Astrocyte (in vitro differentiated cells and primary cell): ENCODE data around the gene INTS2. TPM values are rescaled to one million over a fixed set of nuclear protein-coding genes. Genes with fewer than 3 reads are reported as not detected.

Experiments used
- DNase-seq: peaks from one replicate; pipeline ENCODE4 v3.0.0-alpha.2; 2010; ENCODE audit warnings: low read depth
- FAIRE-seq: peaks from 2 replicates; lab custom pipeline; 2011; peaks lifted over from hg19 to GRCh38; lab: Jason Lieb, UNC
- H2AFZ ChIP-seq: 2 replicates; pipeline ENCODE4 v1.6.0; 2012; ENCODE audit warnings: low read depth, low read length, inconsistent platforms
- H3K27ac ChIP-seq: 2 replicates; pipeline ENCODE4 v1.5.1; 2011; ENCODE audit warnings: low read depth, low read length, inconsistent platforms
- H3K27me3 ChIP-seq: 2 replicates; pipeline ENCODE4 v1.6.0; 2011; ENCODE audit warnings: low read length, inconsistent platforms; ENCODE audit not compliant: insufficient read depth
- H3K36me3 ChIP-seq: 2 replicates; pipeline ENCODE4 v1.5.1; 2011; ENCODE audit warnings: low read length, inconsistent platforms; ENCODE audit not compliant: insufficient read depth
- H3K4me1 ChIP-seq: 2 replicates; pipeline ENCODE4 v1.5.1; 2011; ENCODE audit warnings: low read length, inconsistent platforms; ENCODE audit not compliant: insufficient read depth
- H3K4me2 ChIP-seq: 2 replicates; pipeline ENCODE4 v1.6.0; 2012; ENCODE audit warnings: low read length, inconsistent platforms
- H3K4me3 ChIP-seq: 2 replicates; pipeline ENCODE4 v1.5.1; 2011; ENCODE audit warnings: low read depth, mild to moderate bottlenecking, low read length, inconsistent platforms; ENCODE audit not compliant: insufficient read depth
- H3K79me2 ChIP-seq: 2 replicates; pipeline ENCODE4 v1.6.0; 2012; ENCODE audit warnings: mild to moderate bottlenecking, low read length, inconsistent platforms; ENCODE audit not compliant: insufficient read depth
- H3K9ac ChIP-seq: 2 replicates; pipeline ENCODE4 v1.6.0; 2012; ENCODE audit warnings: mild to moderate bottlenecking, low read length, inconsistent platforms
- H3K9me3 ChIP-seq: 2 replicates; pipeline ENCODE4 v1.5.1; 2012; ENCODE audit warnings: low read depth, mild to moderate bottlenecking, low read length, inconsistent platforms; ENCODE audit not compliant: insufficient read depth
- H4K20me1 ChIP-seq: 2 replicates; pipeline ENCODE4 v1.6.0; 2012; ENCODE audit warnings: low read length, inconsistent platforms; ENCODE audit not compliant: insufficient read depth
- H3K27ac Mint-ChIP-seq: one replicate; pipeline ENCODE4 v1.8.0; 2021; ENCODE audit warnings: mild to moderate bottlenecking, mixed read lengths; ENCODE audit not compliant: unreplicated experiment
- H3K27me3 Mint-ChIP-seq: one replicate; pipeline ENCODE4 v1.8.0; 2021; ENCODE audit warnings: low read depth, mixed read lengths; ENCODE audit not compliant: unreplicated experiment
- H3K36me3 Mint-ChIP-seq: one replicate; pipeline ENCODE4 v1.8.0; 2021; ENCODE audit warnings: low read depth, mixed read lengths; ENCODE audit not compliant: unreplicated experiment
- H3K4me1 Mint-ChIP-seq: one replicate; pipeline ENCODE4 v1.8.0; 2021; ENCODE audit warnings: low read depth, mixed read lengths; ENCODE audit not compliant: unreplicated experiment
- H3K4me3 Mint-ChIP-seq: one replicate; pipeline ENCODE4 v1.8.0; 2021; ENCODE audit warnings: mild to moderate bottlenecking, moderate library complexity, mixed read lengths; ENCODE audit not compliant: unreplicated experiment
- H3K9me3 Mint-ChIP-seq: one replicate; pipeline ENCODE4 v1.8.0; 2021; ENCODE audit warnings: mild to moderate bottlenecking, mixed read lengths; ENCODE audit not compliant: unreplicated experiment
- CTCF ChIP-seq: IDR thresholded peaks from 2 replicates; pipeline ENCODE4 v1.5.1; 2011; ENCODE audit warnings: low read depth, mild to moderate bottlenecking, inconsistent platforms, low read length, moderate library complexity; ENCODE audit not compliant: insufficient read depth
- EZH2 ChIP-seq: IDR thresholded peaks from 2 replicates; pipeline ENCODE4 v1.6.1; 2012; ENCODE audit warnings: mild to moderate bottlenecking, low read length, inconsistent platforms; ENCODE audit not compliant: insufficient read depth
- total RNA-seq: library from RNA; stranded (reverse); gene quantifications from 2 replicates; pipeline ENCODE4 v1.2.1, GENCODE V29; 2021

INTS2 gene
- total RNA-seq, 1 donor from 2014 or later: 9.3 TPM

GRCh38 chr17:61947367-61948078, 19.7 kb upstream of the INTS2 start:
- H3K79me2 ChIP-seq: no peaks in the 10 kb centered on the region
- H3K4me2 ChIP-seq: no peak overlapping the region
- H3K27ac Mint-ChIP-seq: no peak overlapping the region
- no peaks in the 10 kb centered on the region for H3K27me3 ChIP-seq
- no peaks in the 10 kb centered on the region for H3K9me3 Mint-ChIP-seq
- H3K9me3 ChIP-seq: no peaks in the 10 kb centered on the region
- H3K4me3 ChIP-seq: no peak overlapping the region
- H3K9ac ChIP-seq: no peak overlapping the region
- no peak overlapping the region for H3K27ac ChIP-seq
- no peak overlapping the region for H2AFZ ChIP-seq
- peaks cover 3% of the 10 kb centered on the region for H3K36me3 Mint-ChIP-seq
- H4K20me1 ChIP-seq: peaks cover 5% of the 10 kb centered on the region
- TF ChIP-seq CTCF: no peak
- TF ChIP-seq EZH2: no peak
- H3K4me1 ChIP-seq: no peaks in the 10 kb centered on the region
- peaks cover 50% of the 10 kb centered on the region for H3K36me3 ChIP-seq
- no peak overlapping the region for H3K4me3 Mint-ChIP-seq
- H3K27me3 Mint-ChIP-seq: no peaks in the 10 kb centered on the region
- DNase-seq (no peak), FAIRE-seq (no peak)
- H3K4me1 Mint-ChIP-seq: no peaks in the 10 kb centered on the region

- peaks cover 1% of the 10 kb centered on the region for H3K36me3 Mint-ChIP-seq
- no peak for FAIRE-seq
- TF ChIP-seq EZH2 (no peak), CTCF (no peak)
- no peak overlapping the region for H3K27ac Mint-ChIP-seq
- Histone ChIP-seq H3K9me3 (no peaks in the 10 kb centered on the region), H2AFZ (no peak overlapping the region), H3K9ac (no peak overlapping the region), H3K27me3 (no peaks in the 10 kb centered on the region), H3K27ac (no peak overlapping the region), H4K20me1 (peaks cover 5% of the 10 kb centered on the region), H3K4me1 (no peaks in the 10 kb centered on the region), H3K36me3 (peaks cover 43% of the 10 kb centered on the region), H3K79me2 (no peaks in the 10 kb centered on the region), H3K4me3 (no peak overlapping the region), H3K4me2 (no peak overlapping the region)
- H3K9me3 Mint-ChIP-seq: no peaks in the 10 kb centered on the region
- no peaks in the 10 kb centered on the region for H3K4me1 Mint-ChIP-seq
- no peaks in the 10 kb centered on the region for H3K27me3 Mint-ChIP-seq
- H3K4me3 Mint-ChIP-seq: no peak overlapping the region
- DNase-seq: no peak
Observed at GRCh38 chr17:61946359-61946758, 18.6 kb upstream of the INTS2 start.

GRCh38 chr17:61943117-61943516, 15.3 kb upstream of the INTS2 start:
- Histone ChIP-seq H3K36me3 (peaks cover 22% of the 10 kb centered on the region), H2AFZ (no peak overlapping the region), H3K27me3 (no peaks in the 10 kb centered on the region), H3K4me1 (no peaks in the 10 kb centered on the region), H3K4me3 (no peak overlapping the region), H3K79me2 (no peaks in the 10 kb centered on the region), H4K20me1 (peaks cover 5% of the 10 kb centered on the region), H3K9ac (no peak overlapping the region), H3K27ac (no peak overlapping the region), H3K4me2 (no peak overlapping the region), H3K9me3 (no peaks in the 10 kb centered on the region)
- Mint-ChIP-seq H3K36me3 (no peaks in the 10 kb centered on the region), H3K9me3 (no peaks in the 10 kb centered on the region), H3K4me3 (no peak overlapping the region), H3K4me1 (no peaks in the 10 kb centered on the region), H3K27me3 (no peaks in the 10 kb centered on the region), H3K27ac (no peak overlapping the region)
- TF ChIP-seq CTCF (no peak), EZH2 (no peak)
- no peak for DNase-seq
- no peak for FAIRE-seq
